ENCODE results near the gene PARP4. TPM values are rescaled to one million over a fixed set of nuclear protein-coding genes. Genes with fewer than 3 reads are reported as not detected.
"Not testable (repeated sequence)": the region's sequence is repeated elsewhere in the genome, so short reads cannot be mapped to it uniquely, and the experiment has no call there.

The PARP4 gene
- total RNA-seq, 2 donors from 2014 or later: 55.8 to 71.8 TPM

DNA sequence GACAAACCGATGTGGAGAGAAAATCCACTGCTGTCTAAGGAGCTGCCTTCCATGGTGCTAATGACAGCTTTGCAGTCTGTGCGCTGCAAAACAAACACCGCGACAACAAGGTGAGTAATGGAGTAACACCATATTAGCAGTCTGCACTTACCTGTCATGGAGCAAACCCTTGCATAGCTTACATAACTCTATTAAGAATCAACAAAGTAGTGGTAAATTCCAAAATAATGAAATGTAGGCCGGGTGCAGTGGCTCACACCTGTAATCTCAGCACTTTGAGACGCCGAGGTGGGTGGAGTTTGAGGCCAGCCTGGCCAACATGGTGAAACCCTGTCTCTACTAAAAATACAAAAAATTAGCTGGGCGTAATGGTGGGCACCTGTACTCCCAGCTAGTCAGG is 56.2 kb downstream of the PARP4 start:
- Mint-ChIP-seq H3K4me3 (no peak overlapping the region), H3K27ac (peak overlapping the region in 1 of 2 donors; percentile 23), H3K9me3 (no peaks in the 10 kb centered on the region), H3K36me3 (peaks cover 6% of the 10 kb centered on the region), H3K27me3 (no peaks in the 10 kb centered on the region), H3K4me1 (ENCODE audit: low read depth in 2 of 2) (peaks cover 8 to 21% of the 10 kb centered on the region in 2 donors)
- DNase-seq (ENCODE audit: low spot score) (no peak), ATAC-seq (no peak)

DNA sequence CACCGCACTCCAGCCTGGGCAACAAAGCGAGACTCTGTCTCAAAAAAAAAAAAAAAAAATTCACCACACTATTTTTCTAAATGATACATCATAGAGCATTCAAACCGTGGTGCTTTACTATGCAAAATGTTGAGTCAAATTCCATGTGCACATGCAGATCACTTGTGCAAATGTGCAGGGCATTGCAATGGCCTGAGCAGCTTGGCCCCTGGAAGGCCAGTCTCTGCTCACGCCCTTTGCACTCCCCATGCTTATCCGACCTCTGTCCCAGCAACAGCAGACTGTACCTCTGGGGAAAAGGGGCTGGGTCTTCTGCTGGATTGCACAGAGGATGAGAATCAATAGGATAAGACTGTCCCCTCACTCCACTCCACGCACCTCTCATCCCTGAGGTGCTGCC is 58.5 kb downstream of the PARP4 start:
- Mint-ChIP-seq H3K36me3 (peaks cover 6% of the 10 kb centered on the region), H3K4me1 (ENCODE audit: low read depth in 2 of 2) (peaks cover 4 to 8% of the 10 kb centered on the region in 2 donors), H3K27me3 (no peaks in the 10 kb centered on the region), H3K27ac (no peak overlapping the region), H3K9me3 (no peaks in the 10 kb centered on the region), H3K4me3 (no peak overlapping the region)
- ATAC-seq (no peak), DNase-seq (ENCODE audit: low spot score) (no peak)

- no peaks in the 10 kb centered on the region for H3K27me3 Mint-ChIP-seq
- peaks cover 0 to 8% of the 10 kb centered on the region in 2 donors for H3K4me1 Mint-ChIP-seq (ENCODE audit: low read depth in 2 of 2)
- no peak for ATAC-seq
- H3K36me3 Mint-ChIP-seq: peaks cover 6% of the 10 kb centered on the region
- no peaks in the 10 kb centered on the region for H3K9me3 Mint-ChIP-seq
- DNase-seq (ENCODE audit: low spot score): no peak
- no peak overlapping the region for H3K27ac Mint-ChIP-seq
- H3K4me3 Mint-ChIP-seq: no peak overlapping the region
Measured at GRCh38 chr13:24452044-24452443, 60.5 kb downstream of the PARP4 start.

- Mint-ChIP-seq H3K4me3 (no peak overlapping the region), H3K27me3 (no peaks in the 10 kb centered on the region), H3K27ac (no peak overlapping the region), H3K9me3 (no peaks in the 10 kb centered on the region), H3K4me1 (ENCODE audit: low read depth in 2 of 2) (peaks cover 3 to 8% of the 10 kb centered on the region in 2 donors), H3K36me3 (peaks cover 12% of the 10 kb centered on the region)
- no peak for ATAC-seq
- no peak for DNase-seq (ENCODE audit: low spot score)
Measured at GRCh38 chr13:24450530-24450929, 62.0 kb downstream of the PARP4 start.

- not testable (repeated sequence) for H3K27me3 Mint-ChIP-seq; H3K4me1 Mint-ChIP-seq (ENCODE audit: low read depth in 2 of 2); ATAC-seq; H3K9me3 Mint-ChIP-seq; DNase-seq (ENCODE audit: low spot score); H3K4me3 Mint-ChIP-seq; H3K27ac Mint-ChIP-seq
- peaks cover 11% of the 10 kb centered on the region for H3K36me3 Mint-ChIP-seq
Measured at GRCh38 chr13:24444851-24445250, 67.7 kb downstream of the PARP4 start.

GRCh38 chr13:24443366-24443765 is 69.2 kb downstream of the PARP4 start:
- Mint-ChIP-seq H3K27ac (no peak overlapping the region), H3K9me3 (no peaks in the 10 kb centered on the region), H3K4me1 (ENCODE audit: low read depth in 2 of 2) (peaks cover 3 to 4% of the 10 kb centered on the region in 2 donors), H3K36me3 (peaks cover 15% of the 10 kb centered on the region), H3K27me3 (no peaks in the 10 kb centered on the region), H3K4me3 (no peak overlapping the region)
- ATAC-seq (no peak), DNase-seq (ENCODE audit: low spot score) (no peak)

DNA sequence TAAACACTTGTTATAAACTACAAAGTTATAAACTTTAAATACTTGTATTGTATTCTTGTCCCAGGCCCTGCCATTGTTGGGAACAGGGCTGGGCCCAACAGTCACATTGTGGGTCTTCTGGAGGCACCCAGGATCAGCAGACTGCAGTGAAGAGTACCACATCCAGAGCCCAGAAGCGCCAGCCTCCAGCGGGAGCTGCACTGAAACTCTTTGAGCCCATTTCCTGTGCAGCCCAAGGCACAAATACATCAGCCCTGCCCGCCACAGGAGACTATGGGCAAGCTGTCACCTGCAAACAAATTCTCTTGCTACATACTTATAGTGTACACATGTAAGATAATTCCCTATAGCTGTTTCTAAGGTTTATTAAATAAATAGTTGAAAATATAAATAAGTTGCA is 86.5 kb downstream of the PARP4 start:
- not testable (repeated sequence) for DNase-seq (ENCODE audit: low spot score); H3K27ac Mint-ChIP-seq; H3K4me1 Mint-ChIP-seq (ENCODE audit: low read depth in 2 of 2); H3K9me3 Mint-ChIP-seq; H3K4me3 Mint-ChIP-seq; H3K27me3 Mint-ChIP-seq
- ATAC-seq: peak in 1 of 2 donors; percentile 48
- peaks cover 28% of the 10 kb centered on the region for H3K36me3 Mint-ChIP-seq

- not testable (repeated sequence) for H3K4me3 Mint-ChIP-seq; H3K27ac Mint-ChIP-seq; ATAC-seq; H3K4me1 Mint-ChIP-seq (ENCODE audit: low read depth in 2 of 2); DNase-seq (ENCODE audit: low spot score); H3K9me3 Mint-ChIP-seq; H3K27me3 Mint-ChIP-seq
- peaks cover 14% of the 10 kb centered on the region for H3K36me3 Mint-ChIP-seq
Measured at GRCh38 chr13:24419668-24420067, 92.9 kb downstream of the PARP4 start.

GRCh38 chr13:24407844-24408243 is 104.7 kb downstream of the PARP4 start:
- Mint-ChIP-seq H3K27ac (no peak overlapping the region), H3K9me3 (no peaks in the 10 kb centered on the region), H3K4me3 (no peak overlapping the region), H3K36me3 (no peaks in the 10 kb centered on the region), H3K27me3 (peaks cover 18 to 21% of the 10 kb centered on the region in 2 donors), H3K4me1 (ENCODE audit: low read depth in 2 of 2) (no peaks in the 10 kb centered on the region)
- DNase-seq (ENCODE audit: low spot score): no peak
- ATAC-seq: no peak

- Mint-ChIP-seq H3K4me1 (ENCODE audit: low read depth in 2 of 2) (no peaks in the 10 kb centered on the region), H3K36me3 (no peaks in the 10 kb centered on the region), H3K27me3 (peaks cover 18 to 21% of the 10 kb centered on the region in 2 donors), H3K4me3 (no peak overlapping the region), H3K9me3 (no peaks in the 10 kb centered on the region), H3K27ac (no peak overlapping the region)
- no peak for ATAC-seq
- DNase-seq (ENCODE audit: low spot score): no peak
Measured at GRCh38 chr13:24406524-24406923, 106.1 kb downstream of the PARP4 start.

- no peak overlapping the region for H3K27ac Mint-ChIP-seq
- peaks cover 4% of the 10 kb centered on the region for H3K9me3 Mint-ChIP-seq
- H3K4me1 Mint-ChIP-seq (ENCODE audit: low read depth in 2 of 2): no peaks in the 10 kb centered on the region
- H3K27me3 Mint-ChIP-seq: no peaks in the 10 kb centered on the region
- DNase-seq (ENCODE audit: low spot score) (no peak), ATAC-seq (no peak)
- no peak overlapping the region for H3K4me3 Mint-ChIP-seq
- H3K36me3 Mint-ChIP-seq: peaks cover 16% of the 10 kb centered on the region
Measured at GRCh38 chr13:24396821-24397220, 115.8 kb downstream of the PARP4 start.

DNA sequence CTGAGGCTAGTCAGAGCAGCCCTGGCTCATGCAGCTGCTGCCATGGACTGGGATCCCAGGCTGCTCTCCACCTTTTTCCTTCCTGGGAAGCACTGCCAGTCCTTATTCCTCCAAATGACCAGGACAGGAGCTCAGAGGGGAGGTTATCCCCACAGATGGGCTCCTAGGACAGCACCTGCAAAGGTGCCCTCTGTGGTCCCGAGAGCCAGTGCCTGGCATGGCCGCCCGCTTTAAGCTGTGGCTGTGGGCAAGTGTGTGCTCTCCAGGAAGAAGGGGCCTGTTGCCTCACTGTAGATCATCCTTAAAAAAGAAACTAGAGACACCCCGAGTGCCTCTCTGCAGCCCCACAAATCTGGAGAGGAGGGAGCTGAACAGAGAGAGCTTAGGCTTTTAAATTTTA is 119.6 kb downstream of the PARP4 start:
- H3K4me1 Mint-ChIP-seq (ENCODE audit: low read depth in 2 of 2): no peaks in the 10 kb centered on the region
- peaks cover 16% of the 10 kb centered on the region for H3K36me3 Mint-ChIP-seq
- no peaks in the 10 kb centered on the region for H3K27me3 Mint-ChIP-seq
- no peak overlapping the region for H3K4me3 Mint-ChIP-seq
- no peak for ATAC-seq
- no peak overlapping the region for H3K27ac Mint-ChIP-seq
- peaks cover 4% of the 10 kb centered on the region for H3K9me3 Mint-ChIP-seq
- DNase-seq (ENCODE audit: low spot score): no peak

GRCh38 chr13:24391771-24392683 is 120.6 kb downstream of the PARP4 start:
- H3K36me3 Mint-ChIP-seq: peaks cover 12% of the 10 kb centered on the region
- H3K4me1 Mint-ChIP-seq (ENCODE audit: low read depth in 2 of 2); DNase-seq (ENCODE audit: low spot score); H3K27me3 Mint-ChIP-seq; H3K9me3 Mint-ChIP-seq; H3K27ac Mint-ChIP-seq; H3K4me3 Mint-ChIP-seq: not testable (repeated sequence)
- ATAC-seq: peak in 1 of 2 donors; percentile 17

GRCh38 chr13:24390795-24391194 is 121.8 kb downstream of the PARP4 start:
- not testable (repeated sequence) for H3K27me3 Mint-ChIP-seq; H3K27ac Mint-ChIP-seq; H3K4me3 Mint-ChIP-seq; H3K4me1 Mint-ChIP-seq (ENCODE audit: low read depth in 2 of 2); H3K9me3 Mint-ChIP-seq; ATAC-seq; DNase-seq (ENCODE audit: low spot score); H3K36me3 Mint-ChIP-seq

Data from natural killer cell treated with Interleukin-12 subunit alpha and Interleukin-12 subunit beta and Interleukin-15 and Interleukin-18, amount 100 ng/mL, for 72 hours (primary cell).